Stomach (tissue), 4 donors: ENCODE measurements around the gene CDRT4.

Experiments
- CTCF ChIP-seq, 7 experiments: fragments of 450-650 bp in 4 of 7; fragments of 200-600 bp in 3 of 7; sonication (generic) in 3 of 7; IDR thresholded peaks; one replicate each; pipeline ENCODE4 v1.5.1; 2016 to 2019; ENCODE audit warnings: antibody characterized with exemption in 7 of 7, control low read depth in 2 of 7, mild to moderate bottlenecking in 1 of 7
- EP300 ChIP-seq: sonication (generic); formaldehyde crosslinking; IDR thresholded peaks from one replicate; pipeline ENCODE4 v1.6.1; 2017; ENCODE audit warnings: antibody characterized with exemption

- peak; percentile 13 for TF ChIP-seq EP300
- no peak for TF ChIP-seq CTCF (IDR thresholded peaks at IDR 0.05)
These were observed 4.2 kb downstream of the CDRT4 start for GRCh38 chr17:15462976-15463772.
